Camera-type eye (tissue), 1 donor: ENCODE data around the gene MADCAM1. TPM values are rescaled to one million over a fixed set of nuclear protein-coding genes. Genes with fewer than 3 reads are reported as not detected.

ENCODE experiments used
- total RNA-seq: library from RNA; depleted of rRNA; stranded (reverse); fragments of >200 nt; gene quantifications from one replicate; pipeline ENCODE4 v1.2.3, GENCODE V29; 2014

The MADCAM1 gene
- 1.3 TPM for total RNA-seq

DNA sequence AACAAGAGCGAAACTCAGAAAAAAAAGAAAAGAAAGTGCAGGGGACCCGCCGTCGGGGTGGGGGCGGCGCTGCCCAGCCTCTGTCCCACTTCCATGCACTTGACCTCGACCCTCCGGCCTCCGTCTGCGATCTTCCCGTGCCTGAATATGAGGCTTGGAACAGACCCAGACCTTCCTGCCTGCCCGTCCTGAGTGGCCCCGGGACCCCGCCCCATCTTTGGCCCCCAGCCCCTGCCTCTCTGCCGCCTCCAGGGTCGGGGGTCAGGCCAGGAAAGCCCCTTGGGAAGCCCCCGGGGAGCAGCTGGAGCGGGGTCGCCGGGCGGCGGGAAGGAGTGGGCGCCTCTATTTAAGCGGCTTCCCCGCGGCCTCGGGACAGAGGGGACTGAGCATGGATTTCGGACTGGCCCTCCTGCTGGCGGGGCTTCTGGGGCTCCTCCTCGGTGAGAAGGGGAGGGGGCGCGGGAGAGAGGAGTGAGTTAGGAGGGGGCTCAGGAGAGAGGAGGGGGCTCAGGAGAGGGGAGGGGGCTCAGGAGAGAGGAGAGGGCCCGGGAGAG, at the start of gene MADCAM1:
MADCAM1 (plus strand) TSS at position 375 of the 554 bp plus-strand sequence; CDS start at position 389, 14 bp downstream.

DNA sequence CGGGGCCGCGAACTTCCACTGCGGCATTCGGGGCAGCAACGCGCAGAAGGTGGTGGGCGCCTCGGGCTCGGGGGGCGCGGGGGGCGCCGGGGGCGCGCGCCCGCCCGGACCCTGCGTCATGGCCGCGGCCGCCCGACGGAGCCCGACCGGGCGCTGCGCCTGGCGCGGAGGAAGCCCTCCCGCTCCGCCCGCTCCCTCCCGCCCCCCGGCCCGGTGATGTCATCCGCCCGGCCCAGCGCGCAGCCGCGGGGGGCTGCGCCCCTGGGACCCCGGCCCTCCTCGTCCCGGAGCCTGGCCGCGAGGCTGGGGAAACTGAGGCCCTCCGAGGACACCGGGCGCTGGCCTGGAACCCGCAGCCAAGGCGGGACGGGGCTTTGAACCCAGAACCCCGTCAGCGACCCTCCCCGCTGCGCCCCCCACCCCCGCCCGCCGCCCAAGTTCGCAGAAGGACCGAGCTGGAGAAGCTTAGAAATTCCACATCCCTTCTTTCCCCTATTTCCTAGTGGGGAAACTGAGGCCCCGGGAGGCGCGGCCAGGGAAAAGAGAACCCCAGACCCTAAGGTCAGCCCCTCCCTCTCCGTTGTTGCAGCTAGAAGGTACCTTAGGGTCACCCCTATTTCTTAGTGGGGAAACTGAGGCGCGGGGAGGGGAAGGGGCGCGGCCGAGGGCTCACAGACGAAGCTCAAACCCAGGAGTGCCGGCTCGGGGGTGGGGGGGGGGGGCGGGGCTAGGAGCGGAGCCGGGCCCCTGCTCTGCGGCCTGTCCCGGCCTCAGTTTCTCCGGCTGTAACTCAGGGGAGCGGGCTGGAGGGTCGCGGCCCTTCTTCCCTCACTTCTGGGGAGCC, 35.2 kb upstream of the MADCAM1 start, which contains the start of gene SHC2:
SHC2 (minus strand) TSS at position 157 of the 844 bp plus-strand sequence; CDS start at position 120, 37 bp downstream.

DNA sequence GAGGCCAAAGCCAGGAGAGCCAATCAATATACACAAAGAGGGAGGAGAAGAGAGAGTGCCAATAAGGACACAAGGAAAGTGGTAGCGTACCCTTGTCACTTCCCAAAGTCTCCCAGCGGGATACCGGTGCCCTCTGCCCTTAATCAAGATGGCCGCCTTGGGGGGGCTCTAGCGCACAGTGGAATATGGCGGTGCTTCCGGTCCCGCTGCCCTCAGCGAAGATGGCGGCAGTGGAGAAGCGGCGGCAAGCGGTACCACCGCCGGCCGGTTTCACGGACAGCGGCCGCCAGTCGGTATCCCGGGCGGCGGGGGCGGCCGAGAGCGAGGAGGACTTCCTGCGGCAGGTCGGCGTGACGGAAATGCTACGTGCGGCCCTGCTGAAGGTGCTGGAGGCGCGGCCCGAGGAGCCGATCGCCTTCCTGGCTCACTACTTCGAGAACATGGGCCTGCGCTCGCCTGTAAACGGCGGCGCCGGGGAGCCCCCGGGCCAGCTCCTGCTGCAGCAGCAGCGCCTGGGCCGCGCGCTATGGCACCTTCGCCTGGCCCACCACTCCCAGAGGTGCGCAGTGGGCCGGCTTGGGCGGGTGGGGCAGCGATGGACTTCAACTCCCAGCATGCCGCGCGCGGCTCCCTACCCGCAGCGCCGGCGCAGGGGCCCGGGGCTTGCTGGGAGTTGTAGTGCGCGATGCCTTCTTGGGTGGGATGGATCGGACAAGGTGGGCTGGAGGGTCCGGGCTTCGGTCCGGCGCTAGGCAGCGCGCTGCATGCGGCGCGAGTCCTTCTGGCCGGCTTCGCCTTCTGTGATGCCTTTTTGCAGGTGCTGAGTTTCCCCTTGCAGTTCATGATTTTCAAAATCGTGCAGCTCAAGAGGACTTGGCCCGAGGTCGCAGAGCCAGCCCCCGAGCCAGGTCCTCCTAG, 11.3 kb downstream of the MADCAM1 start, which contains the start of gene TPGS1:
TPGS1 (plus strand) TSS at position 212 of the 918 bp plus-strand sequence; CDS start at position 222, 10 bp downstream.

GRCh38 chr19:531753-532560, 35.7 kb downstream of the MADCAM1 start, which contains the start of gene CDC34:
Gene CDC34 (plus strand): TSS chr19:531760. CDS start chr19:531932, 172 bp downstream.

DNA sequence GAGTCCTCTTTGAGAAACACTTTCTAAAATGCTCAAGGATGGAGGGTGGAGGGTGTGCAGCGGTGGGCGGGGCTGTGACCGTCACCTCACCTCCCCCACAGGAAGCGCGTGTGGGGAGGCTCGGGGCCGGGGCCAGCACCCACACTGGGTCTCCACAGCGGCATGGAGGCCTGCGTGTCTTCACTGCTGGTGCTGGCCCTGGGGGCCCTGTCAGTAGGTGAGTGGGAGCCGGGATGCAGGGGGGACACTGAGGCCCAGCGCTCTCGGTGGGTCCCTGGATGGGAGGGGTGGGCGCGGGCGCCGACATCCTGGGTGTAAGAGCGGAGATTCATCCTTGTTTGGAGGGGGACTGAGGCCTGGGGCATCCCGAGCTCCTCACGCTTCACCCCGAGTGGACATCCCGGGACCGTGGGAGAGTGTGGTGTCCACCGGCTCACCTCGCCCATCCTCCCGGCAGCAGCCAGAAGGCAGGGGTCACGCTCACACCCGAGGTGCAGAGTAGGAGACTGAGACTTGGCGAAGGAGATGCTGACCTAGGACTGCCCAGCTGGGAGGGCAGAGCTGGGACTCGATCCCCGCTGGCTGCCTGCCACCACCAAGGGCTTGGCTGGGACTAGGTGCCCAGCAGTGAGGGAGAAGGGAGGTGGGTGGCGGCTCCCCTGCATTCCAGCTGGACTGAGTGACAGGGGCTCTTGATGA, 47.8 kb downstream of the MADCAM1 start, which contains the start of gene GZMM:
GZMM (plus strand) TSS at position 144 of the 699 bp plus-strand sequence; CDS start at position 163, 19 bp downstream.

Other genes starting within 250 kb of the MADCAM1 start
- gene PLPP2, start 205.1 kb upstream of the MADCAM1 start, total RNA-seq, result 12.6 TPM
- gene MIER2, start 151.7 kb upstream of the MADCAM1 start, total RNA-seq, result 32.2 TPM
- gene C2CD4C, start 87.3 kb upstream of the MADCAM1 start, total RNA-seq, result 3.8 TPM
- 22.5 TPM for gene SHC2, start 35.5 kb upstream of the MADCAM1 start, total RNA-seq
- gene TPGS1, start 11.0 kb downstream of the MADCAM1 start, total RNA-seq, result 28.9 TPM
- gene CDC34, start 35.3 kb downstream of the MADCAM1 start, total RNA-seq, result 83.5 TPM
- gene GZMM, start 47.6 kb downstream of the MADCAM1 start, total RNA-seq, result not detected
- 413 TPM for gene BSG, start 76.1 kb downstream of the MADCAM1 start, total RNA-seq
- gene HCN2, start 93.4 kb downstream of the MADCAM1 start, total RNA-seq, result 6.0 TPM
- 33.2 TPM for gene POLRMT, start 137.1 kb downstream of the MADCAM1 start, total RNA-seq
- not detected for gene FGF22, start 143.4 kb downstream of the MADCAM1 start, total RNA-seq
- gene RNF126, start 166.7 kb downstream of the MADCAM1 start, total RNA-seq, result 25.8 TPM
- 36.6 TPM for gene FSTL3, start 179.9 kb downstream of the MADCAM1 start, total RNA-seq
- not detected for gene PRSS57, start 199.0 kb downstream of the MADCAM1 start, total RNA-seq
- 145 TPM for gene PALM, start 212.4 kb downstream of the MADCAM1 start, total RNA-seq